Epithelial cell of umbilical artery (primary cell): ENCODE measurements around the gene ZNF100. TPM values are rescaled to one million over a fixed set of nuclear protein-coding genes. Genes with fewer than 3 reads are reported as not detected.

ENCODE experiments used
- total RNA-seq: library from RNA; depleted of rRNA; stranded (reverse); fragments of >200 nt; gene quantifications from 2 replicates; pipeline ENCODE4 v1.2.3, GENCODE V29; 2014

The ZNF100 gene
- 4.2 and 5.9 TPM in 2 replicates for total RNA-seq

GRCh38 chr19:21767065-21767800 lies at the start of gene ZNF100:
Gene ZNF100 (minus strand): TSS chr19:21767579. CDS start chr19:21767429, 150 bp downstream.

Other genes with a start within 250 kb of the ZNF100 start
- 5.8 and 6.2 TPM in 2 replicates for gene ZNF43, start 68.6 kb upstream of the ZNF100 start, total RNA-seq
- gene ZNF208, start 243.4 kb upstream of the ZNF100 start, total RNA-seq = not detected in 2 replicates